ENCODE data around the gene TAOK1.

The TAOK1 gene

DNA sequence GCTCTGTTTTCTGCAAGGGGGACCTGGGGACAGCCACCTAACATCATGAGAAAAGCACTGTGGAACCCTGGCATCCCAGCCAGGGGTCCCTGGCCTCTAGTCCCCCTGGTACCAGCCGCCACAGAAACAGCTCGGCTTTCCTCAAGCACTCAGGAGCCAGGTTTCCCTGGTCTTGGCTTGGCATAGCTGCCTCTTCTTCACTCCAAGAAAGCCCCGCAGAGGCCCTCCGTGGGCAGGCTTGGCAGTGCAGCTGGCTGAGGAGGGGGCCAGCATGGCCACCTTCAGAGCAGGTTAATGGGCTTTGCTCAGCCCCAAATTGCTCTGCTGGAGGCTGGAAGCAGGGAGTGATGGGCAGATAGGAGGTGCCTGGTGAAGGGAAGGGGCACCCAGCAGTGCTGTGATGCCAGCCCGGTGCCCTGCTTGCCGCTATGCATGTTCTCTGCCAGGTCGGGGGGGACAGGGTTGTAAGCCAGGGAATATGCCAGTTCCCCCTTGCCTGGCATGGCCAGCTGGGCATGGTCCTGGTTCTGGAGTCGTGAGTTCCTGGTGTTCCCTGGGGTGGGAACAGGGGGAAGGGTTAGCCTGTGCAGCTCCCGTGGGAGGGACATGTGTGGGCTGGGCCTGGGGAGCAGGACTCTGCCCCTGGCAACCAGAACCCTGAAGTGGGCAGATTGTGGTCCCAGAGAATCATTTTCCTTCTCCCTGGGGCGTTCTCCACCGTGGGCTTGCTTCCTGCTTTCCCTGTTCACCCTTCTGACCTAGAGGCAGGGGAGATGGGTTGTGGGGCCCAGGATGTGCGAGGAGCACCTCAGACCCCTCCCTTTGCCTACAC lies 206.0 kb downstream of the TAOK1 start:
- no peak for DNase-seq (ENCODE audit: low spot score)

GRCh38 chr17:29596811-29597210 lies 206.6 kb downstream of the TAOK1 start:
- DNase-seq (ENCODE audit: low spot score), result no peak

DNA sequence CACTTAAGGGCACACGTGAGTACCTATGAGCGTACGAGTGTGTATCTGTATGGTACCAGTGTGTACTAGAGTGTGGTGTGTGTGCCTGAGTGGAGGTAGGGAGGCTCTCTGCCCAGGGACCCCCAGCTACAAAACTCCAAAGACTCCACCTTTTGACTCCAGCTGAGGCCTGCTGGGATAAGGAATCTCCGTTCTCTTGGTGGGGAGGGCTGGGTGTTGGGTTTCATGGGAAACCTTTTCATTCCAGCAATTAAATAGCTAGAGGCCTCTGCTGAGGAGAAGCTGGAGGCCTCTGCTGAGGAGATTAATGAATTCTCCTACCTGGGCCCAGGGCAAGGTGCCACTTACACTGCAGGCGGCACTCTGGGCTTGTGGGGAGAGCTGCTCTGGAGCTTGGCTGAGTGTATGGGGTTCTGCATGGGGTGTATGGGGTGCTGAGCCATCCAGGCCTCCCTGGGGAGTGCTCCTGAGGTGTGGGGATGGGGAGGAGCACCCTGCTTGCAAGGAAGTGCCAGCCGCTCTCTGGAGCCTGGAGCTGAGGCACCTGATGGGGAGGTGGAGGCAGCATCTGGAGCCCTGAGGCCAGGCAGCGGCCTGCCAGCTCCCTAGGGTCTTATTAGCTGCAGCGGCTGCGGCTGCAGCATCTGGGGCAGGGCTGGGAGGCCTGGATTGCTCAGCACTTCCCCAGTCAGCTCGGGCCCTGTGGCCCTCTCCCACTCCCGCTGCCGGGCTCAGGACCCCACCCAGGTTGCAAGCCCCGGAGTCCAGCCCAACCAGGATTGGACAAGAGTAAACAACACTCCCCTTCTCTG lies 207.4 kb downstream of the TAOK1 start:
- DNase-seq (ENCODE audit: low spot score), result no peak

Measured in hematopoietic multipotent progenitor cell treated with erythropoietin and hydrocortisone succinate and interleukin-3 and kit ligand, for 17 days (in vitro differentiated cells).